IPS DF 4.7 (cell line): ENCODE results near the gene SEC14L2.

Experiments used
- DNase-seq: peaks from one replicate; pipeline ENCODE4 v3.0.0-alpha.2; 2013; ENCODE audit warnings: low spot score; ENCODE audit errors: extremely low read depth

SEC14L2 gene

DNA sequence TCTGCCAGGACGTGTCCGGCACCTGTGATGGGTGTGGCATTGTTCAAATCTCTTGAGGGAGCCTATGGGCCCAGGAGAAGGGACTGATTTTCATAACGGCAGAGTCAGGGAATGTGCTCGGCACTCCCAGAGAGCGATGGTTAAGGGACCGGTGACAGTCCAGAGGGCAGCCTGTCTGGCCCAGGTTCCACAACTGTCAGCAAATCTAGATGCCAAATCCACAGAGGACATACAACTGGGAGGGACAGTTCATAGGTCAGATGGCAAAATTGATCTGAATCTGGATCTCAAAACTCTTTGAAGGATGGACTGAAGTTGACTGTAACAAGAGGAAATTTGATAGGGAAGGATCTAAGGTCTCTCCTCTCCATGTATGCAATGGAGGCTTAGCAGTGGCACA is 7.5 kb downstream of the SEC14L2 start:
- no peak for DNase-seq

DNA sequence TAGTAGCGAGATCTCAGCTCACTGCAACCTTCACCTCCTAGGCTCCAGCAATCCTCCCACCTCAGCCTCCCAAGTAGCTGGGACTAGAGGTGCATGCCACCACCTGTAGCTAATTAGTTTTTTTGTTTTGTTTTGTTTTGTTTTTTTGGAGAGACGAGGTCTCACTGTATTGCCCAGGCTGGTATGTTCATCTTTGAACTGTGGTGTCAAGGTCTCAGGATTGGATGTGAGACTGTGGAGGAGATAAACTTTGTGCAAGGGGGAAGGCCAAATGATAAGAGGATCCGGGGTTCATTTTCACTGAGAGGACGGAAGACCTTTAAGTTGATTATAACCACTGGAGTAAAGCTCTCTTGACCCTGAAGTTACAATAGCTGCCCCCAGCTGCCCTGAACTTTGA is 8.9 kb downstream of the SEC14L2 start:
- no peak for DNase-seq

DNA sequence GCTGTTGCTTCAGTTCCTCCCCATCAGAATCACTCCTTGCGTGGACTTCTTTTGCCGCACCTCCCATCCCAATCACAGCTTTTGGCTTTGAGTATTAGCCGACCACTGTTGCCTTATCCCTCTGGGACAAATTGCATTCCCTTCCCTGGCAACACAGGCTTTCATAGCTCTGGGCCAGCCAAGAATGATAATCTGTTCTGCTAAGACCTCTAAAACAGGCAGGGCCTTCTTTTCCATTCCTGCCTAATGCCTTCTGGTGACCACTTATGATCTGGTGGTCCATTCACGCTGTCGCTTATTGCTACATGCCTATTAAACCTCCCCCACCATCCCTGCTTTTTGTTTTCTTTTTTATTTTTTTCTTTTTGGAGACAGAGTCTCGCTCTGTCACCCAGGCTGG is 9.6 kb downstream of the SEC14L2 start:
- DNase-seq = no peak

DNA sequence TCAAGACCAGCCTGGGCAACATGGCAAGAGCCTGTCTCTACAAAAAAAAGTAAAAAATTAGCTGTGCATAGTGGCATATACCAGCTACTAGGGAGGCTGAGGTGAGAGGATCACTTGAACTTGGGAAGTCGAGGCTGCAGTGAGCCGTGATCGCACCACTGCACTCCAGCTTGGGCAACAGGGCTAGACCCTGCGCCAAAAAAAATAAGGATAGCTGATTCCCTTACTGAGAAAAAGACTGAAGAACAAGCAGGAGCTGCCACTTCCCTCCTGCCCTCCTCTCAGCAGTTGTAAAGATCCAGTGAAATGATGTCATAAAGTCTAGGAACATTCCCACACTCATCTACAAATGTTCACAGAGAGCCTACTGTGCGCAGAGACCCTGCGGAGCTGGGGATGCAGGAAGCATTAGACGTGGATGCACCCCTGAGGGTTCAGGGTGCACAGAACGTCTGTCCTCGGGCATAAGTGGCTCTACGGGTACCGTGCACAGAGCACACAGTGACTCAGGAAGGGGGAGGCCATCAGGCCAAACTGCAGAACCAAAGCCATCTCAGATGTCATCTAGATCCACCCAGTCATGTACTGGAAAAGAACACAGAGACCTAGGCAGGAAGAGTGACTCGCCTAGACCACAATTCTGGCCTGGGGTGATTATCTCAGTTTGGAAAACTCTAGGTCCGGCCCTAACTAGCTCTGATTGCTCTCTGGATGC is 11.7 kb downstream of the SEC14L2 start:
- no peak for DNase-seq

DNA sequence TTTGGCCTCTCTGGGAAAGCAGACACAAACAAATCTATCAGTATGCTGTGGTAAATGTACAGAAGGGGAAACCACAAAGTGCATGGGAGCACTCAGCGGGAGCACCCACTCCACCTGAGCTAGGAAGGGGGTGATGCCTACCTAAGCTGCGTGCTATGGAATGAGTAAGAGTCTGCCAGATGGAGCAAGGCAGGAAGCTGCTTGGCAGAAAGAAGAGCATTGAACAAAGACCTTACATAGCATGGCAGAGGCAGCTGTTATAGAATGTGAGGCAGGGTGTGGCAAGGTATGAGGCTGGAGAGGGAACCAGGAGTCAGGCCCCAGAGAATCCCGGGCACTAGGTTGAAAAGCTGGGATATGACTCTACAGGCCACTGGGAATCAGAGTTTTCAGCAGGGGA is 15.0 kb downstream of the SEC14L2 start:
- no peak for DNase-seq

DNA sequence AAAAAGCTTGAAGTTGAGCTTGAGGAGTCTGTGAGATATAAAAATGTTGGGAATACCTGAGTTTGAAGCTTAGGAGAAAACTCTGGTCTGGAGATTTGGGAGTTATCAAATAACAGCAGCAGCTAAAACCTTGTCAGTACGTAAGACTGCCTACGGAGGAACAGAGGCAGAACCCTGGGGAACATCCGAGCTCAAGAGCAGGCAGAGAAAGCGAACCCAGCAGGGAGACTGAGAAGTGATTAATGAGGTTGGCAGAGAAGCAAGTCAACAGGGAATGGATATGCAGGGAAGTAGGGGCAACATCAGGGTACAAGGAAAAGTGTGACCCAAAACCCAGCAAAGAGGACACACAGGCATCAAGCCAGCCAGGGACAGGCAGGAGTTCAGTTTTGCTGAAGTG is 16.2 kb downstream of the SEC14L2 start:
- DNase-seq = no peak

DNA sequence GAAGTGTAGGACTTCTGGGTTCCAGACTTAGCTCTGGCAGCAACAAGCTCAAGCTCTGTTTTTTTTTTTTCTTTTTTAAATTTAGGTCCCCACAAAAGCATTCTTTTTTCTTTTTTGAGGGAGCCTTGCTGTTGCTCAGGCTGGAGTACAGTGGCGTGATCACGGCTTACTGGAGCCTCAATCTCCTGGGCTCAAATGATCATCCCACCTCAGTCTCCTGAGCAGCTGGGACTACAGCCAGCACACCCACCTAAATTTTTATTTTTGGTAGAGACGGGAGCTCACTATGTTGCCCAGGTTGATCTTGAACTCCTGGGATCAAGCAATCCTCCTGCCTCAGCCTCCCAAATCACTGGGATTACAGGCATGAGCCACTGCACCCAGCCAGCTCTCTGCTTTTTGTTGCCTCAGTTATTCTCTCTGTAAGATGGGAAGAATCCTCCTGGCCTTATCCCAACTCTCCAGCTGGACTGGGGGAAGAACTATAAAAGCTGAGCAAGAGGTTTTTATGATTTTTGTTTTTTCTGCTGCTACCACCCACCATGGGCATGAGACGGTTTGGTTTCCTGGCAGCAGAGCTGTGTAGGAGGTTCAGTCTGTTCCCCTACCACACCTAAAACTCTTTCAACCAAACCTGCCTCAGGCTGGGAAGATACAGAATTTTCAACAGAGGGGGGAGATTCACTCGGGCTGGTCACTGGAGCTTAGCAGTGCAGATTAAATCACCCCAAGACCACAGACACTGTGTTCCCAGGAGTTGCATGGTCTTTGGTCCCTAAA is 17.1 kb downstream of the SEC14L2 start:
- DNase-seq = no peak

DNA sequence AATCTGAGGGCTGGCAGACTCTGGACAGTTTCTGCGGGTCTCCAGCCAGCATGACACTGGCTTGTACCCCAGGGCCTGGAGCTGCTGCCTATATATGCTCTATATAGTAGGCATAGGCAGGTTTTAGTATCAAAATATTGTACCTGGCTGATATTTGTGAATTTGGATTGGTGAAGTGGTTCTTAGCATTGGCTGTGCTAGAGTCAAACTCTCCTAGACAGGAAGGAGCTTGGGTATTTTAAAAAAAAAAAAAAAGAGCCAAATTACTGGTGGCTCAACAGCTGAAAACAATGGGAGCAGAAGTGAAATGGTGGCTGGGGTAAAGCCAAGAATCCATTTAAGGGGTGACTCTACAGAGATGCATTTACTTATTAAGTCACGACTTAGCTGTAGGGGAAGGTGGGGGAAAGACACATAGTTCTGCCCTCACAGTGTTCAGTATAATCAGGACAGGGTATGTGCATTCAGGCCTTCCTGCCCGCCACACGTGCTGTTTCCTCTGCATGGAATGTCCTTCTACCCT is 17.8 kb downstream of the SEC14L2 start:
- DNase-seq = no peak

DNA sequence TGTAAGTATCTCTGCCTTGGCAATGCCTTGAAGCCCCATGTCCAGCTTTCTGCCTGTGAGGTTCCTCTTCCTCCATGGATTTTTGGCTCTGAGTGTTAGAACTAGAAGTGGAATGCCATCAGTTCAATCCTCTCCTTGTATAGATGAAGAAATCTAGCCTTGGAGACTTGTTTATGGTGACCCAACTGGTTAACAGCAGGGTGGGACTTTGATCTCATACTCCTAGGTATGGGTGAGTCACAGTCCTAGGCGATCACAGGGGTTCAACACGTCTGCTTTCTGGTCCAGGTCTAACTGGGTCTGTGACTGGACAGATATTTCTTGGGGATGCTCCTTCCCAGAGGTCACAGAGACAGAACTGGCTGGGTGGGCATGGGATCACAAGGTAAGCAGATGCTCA is 19.6 kb downstream of the SEC14L2 start:
- no peak for DNase-seq

DNA sequence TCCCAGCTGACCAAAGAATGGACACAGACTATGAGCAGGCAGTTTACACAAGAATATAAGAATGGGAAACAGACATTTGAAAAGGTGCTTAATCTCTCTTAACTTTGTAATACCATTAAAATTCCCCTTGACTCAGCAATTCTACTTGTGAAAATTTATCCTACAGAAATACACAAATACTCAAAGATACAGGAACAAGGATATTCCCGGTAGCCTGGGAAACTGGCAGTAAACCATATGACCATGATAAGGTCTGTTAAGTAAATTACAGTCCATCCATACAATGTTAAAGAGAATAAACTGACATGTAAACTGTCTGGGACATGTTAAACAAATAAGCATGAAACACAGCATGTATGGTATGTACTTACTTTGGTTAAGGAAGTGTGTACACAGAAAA is 20.0 kb downstream of the SEC14L2 start:
- DNase-seq = no peak

DNA sequence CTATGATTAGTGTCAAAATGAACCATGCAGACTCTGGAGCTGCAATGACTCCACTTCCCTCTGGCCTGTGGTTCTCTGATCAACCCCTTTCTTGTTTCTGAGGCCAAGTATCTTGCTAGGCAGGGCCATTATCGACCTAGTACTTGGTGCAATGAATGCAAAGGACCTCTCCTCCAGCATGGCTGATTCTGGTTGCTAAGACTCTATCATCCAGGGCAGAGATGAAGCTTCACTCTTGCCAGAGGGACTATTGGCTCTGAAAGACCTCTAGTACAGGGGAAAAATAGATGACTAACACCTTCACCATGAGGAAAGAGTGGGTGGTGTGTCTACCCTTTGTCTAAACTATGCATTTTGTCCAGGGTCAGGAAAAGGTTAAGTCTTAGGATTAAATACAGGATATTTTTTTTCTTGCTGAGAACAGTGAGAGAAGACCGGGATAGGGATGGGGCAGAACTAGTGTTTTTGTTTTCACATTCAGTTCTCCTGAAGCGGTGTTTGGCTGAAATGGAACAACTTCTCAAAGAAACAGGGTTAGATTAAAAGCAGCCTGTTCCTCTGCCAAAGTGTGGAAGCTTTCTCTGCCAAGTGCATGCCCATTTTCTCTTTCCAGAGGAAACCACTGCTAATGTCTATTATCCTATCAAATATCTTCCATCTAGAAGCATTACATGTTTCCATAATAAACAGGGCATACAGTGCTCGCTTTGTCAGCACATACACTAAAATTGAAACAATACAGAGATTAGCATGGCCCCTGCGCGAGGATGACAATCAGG is 23.7 kb downstream of the SEC14L2 start:
- DNase-seq = no peak

DNA sequence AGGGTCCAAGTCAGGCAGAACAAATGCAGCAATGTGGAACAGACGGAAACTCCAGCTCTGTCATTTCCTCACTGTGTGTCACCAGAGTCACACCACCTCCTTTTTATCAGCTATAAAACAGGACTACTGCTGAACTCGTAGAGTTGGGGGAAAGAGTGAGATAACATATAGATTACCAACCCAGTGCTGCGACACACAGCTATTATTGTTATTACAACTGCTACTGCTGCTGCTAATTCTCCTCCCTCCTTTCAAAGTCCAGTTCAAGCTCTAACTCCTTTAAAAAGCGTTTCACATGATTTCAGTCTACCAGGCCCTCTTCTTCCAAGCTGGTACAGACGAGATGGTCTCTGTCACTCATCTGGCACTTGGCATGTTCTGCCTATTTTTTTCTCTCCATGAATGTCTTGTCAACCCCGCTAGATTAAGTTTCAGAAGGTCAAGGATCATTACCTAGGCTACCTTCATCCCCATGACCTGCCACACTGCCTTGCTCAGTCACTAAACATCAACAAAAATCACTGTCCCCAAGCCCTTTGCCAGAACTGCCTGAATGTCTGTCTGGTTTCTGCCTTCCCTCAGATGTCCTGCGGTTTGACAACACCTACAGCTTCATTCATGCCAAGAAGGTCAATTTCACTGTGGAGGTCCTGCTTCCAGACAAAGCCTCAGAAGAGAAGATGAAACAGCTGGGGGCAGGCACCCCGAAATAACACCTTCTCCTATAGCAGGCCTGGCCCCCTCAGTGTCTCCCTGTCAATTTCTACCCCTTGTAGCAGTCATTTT is 25.1 kb downstream of the SEC14L2 start:
- DNase-seq = no peak

DNA sequence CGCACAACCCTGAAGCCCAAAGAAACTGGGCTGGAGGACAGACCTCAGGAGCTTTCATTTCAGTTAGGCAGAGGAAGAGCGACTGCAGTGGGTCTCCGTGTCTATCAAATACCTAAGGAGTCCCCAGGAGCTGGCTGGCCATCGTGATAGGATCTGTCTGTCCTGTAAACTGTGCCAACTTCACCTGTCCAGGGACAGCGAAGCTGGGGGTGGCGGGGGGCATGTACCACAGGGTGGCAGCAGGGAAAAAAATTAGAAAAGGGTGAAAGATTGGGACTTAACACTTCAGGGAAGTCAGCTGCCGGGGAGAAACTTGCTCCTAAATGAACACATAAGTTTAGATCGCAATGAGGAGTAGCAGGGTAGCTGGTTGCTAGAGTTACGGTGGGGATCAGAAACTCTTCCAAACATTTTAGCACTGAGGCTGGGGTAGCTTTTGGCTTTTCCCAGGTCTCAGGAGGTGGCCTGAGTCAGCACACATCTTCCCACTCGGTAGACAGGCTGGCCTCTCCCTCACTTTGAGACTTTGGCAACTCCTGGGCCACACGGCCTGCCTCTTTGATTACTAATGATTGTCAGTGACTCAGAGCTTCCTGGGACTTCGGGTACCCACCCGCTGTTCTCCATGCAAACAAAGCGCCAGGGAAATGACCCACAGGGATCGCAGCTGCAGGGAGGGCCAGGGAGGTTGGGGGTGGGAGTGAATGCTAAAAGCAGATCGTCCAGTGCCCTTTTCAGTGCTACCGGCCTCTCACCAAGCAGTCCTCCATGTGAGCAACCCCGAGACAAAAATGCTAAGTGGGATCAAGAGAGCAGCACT is 25.9 kb downstream of the SEC14L2 start:
- DNase-seq = no peak

DNA sequence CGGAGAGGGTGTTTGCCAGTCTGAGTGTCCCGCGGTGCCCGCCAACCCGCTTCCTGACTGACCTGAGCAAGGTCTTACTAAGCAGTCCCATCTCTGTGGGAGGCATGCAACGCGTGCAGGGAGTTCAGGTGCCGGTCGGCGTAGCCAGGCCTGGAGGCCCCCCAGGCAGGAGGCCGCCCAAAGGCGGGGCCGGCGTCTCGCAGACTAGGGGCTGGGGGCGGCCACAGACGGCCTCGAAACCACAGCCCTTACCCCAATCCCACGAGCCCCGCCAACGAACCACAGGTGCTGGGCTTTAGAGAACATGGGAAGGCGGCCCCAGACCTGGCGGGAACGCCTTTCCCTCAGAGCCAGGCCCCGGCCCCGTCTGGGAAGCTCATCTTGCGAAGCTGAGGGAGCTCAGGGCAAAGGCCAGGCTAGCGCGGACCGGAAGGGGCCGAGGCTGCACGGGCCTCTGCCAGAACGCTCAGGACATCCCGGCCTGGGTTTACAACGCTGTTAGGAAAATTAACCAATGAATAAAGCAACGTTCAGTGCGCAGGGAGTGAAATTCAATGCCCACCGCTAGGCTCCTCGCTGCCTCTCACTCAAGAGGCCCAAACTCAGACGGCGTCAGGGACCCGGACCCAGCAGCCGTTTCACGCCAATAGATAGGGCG is 26.6 kb downstream of the SEC14L2 start:
- no peak for DNase-seq

DNA sequence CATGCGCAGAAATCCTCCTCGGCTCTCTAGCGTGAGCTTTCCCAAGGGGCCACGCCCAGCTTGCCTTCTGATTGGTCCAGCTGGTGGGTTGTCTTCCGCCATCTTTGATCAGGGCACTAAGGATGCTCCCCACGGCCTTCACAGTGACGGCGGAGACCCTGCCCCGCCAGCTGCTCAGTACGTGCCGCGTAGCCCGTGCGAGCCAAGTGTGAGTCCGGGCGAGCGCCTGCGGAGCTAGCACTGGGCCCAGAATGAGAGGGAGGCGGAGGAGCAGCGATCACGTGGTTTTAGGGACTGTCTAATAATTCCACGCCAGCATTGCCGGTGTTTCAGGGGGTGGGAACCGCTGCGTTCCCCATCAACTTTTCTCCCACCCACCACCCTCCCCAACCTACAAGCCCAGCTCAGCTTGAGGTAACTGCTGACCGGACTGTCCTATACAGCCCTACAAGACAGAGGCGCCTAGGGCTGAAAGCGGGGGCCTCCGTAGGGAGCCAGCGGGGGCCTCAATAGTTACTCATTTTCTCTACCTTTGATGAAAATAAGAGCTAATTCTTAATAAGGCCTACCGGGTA is 27.2 kb downstream of the SEC14L2 start:
- peak; percentile 100 for DNase-seq

DNA sequence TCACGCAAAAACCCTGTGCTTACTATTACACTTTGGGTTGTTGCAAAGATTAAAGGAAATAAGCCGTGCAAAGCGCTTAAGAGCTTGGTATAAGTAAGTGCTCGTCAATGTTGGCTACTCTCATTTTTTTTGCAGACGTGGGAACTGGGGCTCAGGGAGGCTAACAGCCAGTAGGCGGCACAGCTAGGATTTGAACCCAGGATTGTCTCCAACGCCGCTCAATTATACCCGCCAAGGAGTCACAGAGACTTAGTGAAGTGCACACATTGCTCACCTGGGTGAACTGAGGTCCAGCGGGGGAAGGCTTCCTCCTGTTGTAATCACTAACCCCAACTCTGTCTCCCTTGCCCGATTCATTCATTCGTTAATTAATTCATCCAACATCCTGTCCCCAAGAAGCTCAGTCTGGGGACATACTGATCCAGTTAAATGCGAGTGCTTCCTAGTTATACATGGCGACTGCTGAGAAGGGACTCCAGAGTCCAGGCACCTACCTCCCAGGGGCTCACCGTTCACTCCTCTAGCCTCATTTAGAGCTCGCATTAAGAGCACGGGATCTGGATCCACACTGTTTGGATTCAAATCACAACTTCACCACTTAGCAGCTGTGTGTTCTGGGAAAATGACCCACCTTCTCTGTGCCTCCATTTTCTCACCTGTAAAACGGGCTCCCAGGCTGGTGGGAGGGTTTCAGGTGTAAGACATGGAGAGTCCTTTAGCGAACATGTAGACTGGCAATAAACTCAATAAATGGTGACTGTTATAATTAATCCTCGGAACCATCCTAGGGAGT is 27.9 kb downstream of the SEC14L2 start:
- DNase-seq = no peak

DNA sequence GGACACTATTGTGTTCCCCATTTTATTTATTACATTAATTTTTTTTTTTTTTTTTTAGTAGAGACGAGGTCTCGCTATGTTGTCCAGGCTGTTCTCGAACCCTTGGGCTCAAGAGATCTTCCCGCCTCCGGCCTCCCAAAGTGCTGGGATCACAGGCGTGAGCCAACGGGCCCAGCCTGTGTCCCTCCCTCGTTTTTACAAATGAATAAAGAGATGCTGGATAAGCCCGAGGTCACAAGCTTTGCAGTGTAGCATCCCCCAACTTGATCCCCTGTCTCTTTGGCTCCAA is 28.5 kb downstream of the SEC14L2 start:
- DNase-seq = no peak

DNA sequence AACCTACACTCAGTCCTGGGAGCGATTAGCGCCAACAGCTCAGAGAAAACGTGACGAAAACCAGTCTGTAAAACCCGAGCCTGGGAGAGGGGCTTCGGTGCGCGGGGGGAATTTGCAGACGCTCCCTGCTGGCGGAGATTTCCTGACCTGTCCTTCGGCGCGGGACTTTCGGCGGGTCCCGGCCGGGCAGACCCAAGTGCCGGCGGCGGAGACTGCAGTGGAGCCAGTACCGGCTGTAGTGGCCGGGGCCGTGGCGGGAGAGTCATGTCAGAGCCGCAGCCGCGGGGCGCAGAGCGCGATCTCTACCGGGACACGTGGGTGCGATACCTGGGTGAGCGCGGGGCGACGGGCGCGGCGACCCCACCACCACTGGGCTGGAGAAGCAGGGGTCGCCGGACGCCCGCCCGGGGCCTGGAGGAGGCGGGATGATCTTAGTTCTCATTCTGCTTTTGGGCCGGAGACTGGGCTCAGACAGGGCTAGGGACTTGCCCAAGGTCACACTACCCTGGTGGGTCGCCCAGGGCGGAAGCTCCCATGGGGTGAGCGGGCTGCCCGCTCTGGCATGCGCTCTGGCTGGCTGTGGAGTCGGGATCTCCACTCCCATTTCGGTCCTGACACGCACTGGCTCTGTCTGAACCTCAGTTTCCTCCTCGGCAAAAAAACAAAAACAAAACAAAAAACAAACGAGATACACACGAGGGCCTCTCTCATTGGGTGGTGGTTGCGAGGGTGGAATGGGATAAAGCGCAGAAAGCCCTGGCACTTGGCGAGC is 29.0 kb downstream of the SEC14L2 start, which contains the start of gene MTFP1:
TSS of gene MTFP1 (plus strand) at position 153 of the 772 bp plus-strand sequence. CDS start at position 265, 112 bp downstream.
- DNase-seq = no peak
